Left lung (tissue), 10 donors: ENCODE results near the gene EIPR1. TPM values are rescaled to one million over a fixed set of nuclear protein-coding genes. Genes with fewer than 3 reads are reported as not detected.

Experiments
- ATAC-seq: fragments of 200-7000 bp; cut with Tn5 transposase; one replicate; pipeline ENCODE4 v1.9.1; 2020; ENCODE audit warnings: moderate library complexity
- DNase-seq, 4 donors: peaks; one replicate each; pipeline ENCODE4 v3.0.0-alpha.2; 2013 to 2020
- H3K27ac ChIP-seq, 2 donors: fragments of 200-600 bp; sonication (generic) in 1 of 2; one replicate each; pipeline versions ENCODE4 v1.5.0 to v1.8.0; 2020 to 2021
- H3K27me3 ChIP-seq, 2 donors: fragments of 200-600 bp; sonication (generic) in 1 of 2; one replicate each; pipeline versions ENCODE4 v1.5.0 to v1.8.0; 2020 to 2021
- H3K36me3 ChIP-seq, 2 donors: fragments of 200-600 bp; sonication (generic) in 1 of 2; one replicate each; pipeline versions ENCODE4 v1.5.0 to v1.8.0; 2020 to 2021
- H3K4me1 ChIP-seq, 2 donors: fragments of 200-600 bp; one replicate each; pipeline ENCODE4 v1.8.0; 2021
- H3K4me3 ChIP-seq, 2 donors: fragments of 200-600 bp; sonication (generic) in 1 of 2; one replicate each; pipeline versions ENCODE4 v1.5.0 to v1.8.0; 2020 to 2021; ENCODE audit warnings: mild to moderate bottlenecking in 1 of 2
- H3K9me3 ChIP-seq, 2 donors: fragments of 200-600 bp; sonication (generic) in 1 of 2; one replicate each; pipeline versions ENCODE4 v1.5.0 to v1.8.0; 2020 to 2021
- CTCF ChIP-seq, 2 donors: fragments of 200-600 bp; sonication (generic) in 1 of 2; IDR thresholded peaks; one replicate each; pipeline versions ENCODE4 v1.5.0 to v1.8.0; 2021; ENCODE audit warnings: antibody characterized with exemption in 2 of 2
- intact Hi-C, 2 donors: fragments of 100-400 bp; cut with DNase I; formaldehyde crosslinking; loops; one replicate each; pipeline versions ENCODE4 v1.11.2 to v1.14.2; 2022
- polyA plus RNA-seq, 6 donors: library from polyadenylated mRNA; unstranded; fragments of 120-200 nt; gene quantifications; one replicate each; pipeline ENCODE4 v1.2.1, GENCODE V29; 2013; ENCODE audit not compliant: insufficient read length in 6 of 6
- total RNA-seq, 2 donors: library from RNA; stranded (reverse); fragmentation: NEBNext Ultra II Directional; extraction: Animal tissue kit (Norgen Biotek cat#: 25700); gene quantifications; one replicate each; pipeline ENCODE4 v1.2.1, GENCODE V29; 2021
- donor health status: DM: no; HTN: yes; CAD: no.
- donor health status: DM: no; HTN: no; CAD: no.

EIPR1 gene
- total and polyA plus RNA-seq, 8 donors = 18.1 to 24.4 (median 21.0) TPM

GRCh38 chr2:3269425-3270094 lies 108.1 kb downstream of the EIPR1 start:
- Histone ChIP-seq H3K27ac (no peak overlapping the region), H3K36me3 (peaks cover 0 to 4% of the 10 kb centered on the region in 2 donors), H3K4me1 (peaks cover 0 to 1% of the 10 kb centered on the region in 2 donors), H3K4me3 (no peak overlapping the region), H3K9me3 (peaks cover 0 to 5% of the 10 kb centered on the region in 2 donors), H3K27me3 (no peaks in the 10 kb centered on the region)
- TF ChIP-seq CTCF (IDR thresholded peaks at IDR 0.05) = no peak
- DNase-seq = no peak
- no peak for ATAC-seq
- intact Hi-C loops = no loop called here

GRCh38 chr2:3268705-3269029 lies 109.0 kb downstream of the EIPR1 start:
- ATAC-seq = no peak
- H3K4me3 ChIP-seq = no peak overlapping the region
- H3K36me3 ChIP-seq = peaks cover 0 to 4% of the 10 kb centered on the region in 2 donors
- TF ChIP-seq CTCF (IDR thresholded peaks at IDR 0.05) = no peak
- peak in 1 of 4 donors; percentile 36 for DNase-seq
- intact Hi-C loops = no loop called here
- no peak overlapping the region for H3K27ac ChIP-seq
- H3K4me1 ChIP-seq = peaks cover 0 to 10% of the 10 kb centered on the region in 2 donors
- H3K9me3 ChIP-seq = peaks cover 0 to 2% of the 10 kb centered on the region in 2 donors
- H3K27me3 ChIP-seq = no peaks in the 10 kb centered on the region

- no peak for TF ChIP-seq CTCF (IDR thresholded peaks at IDR 0.05)
- Histone ChIP-seq H3K4me1 (peaks cover 0 to 10% of the 10 kb centered on the region in 2 donors), H3K36me3 (peaks cover 0 to 6% of the 10 kb centered on the region in 2 donors), H3K4me3 (no peak overlapping the region), H3K9me3 (peaks cover 0 to 2% of the 10 kb centered on the region in 2 donors), H3K27ac (no peak overlapping the region), H3K27me3 (no peaks in the 10 kb centered on the region)
- ATAC-seq = no peak
- peak in 1 of 4 donors; percentile 59 for DNase-seq
- intact Hi-C loops = no loop called here
These were observed 109.5 kb downstream of the EIPR1 start for GRCh38 chr2:3267869-3268704.

- no peak overlapping the region for H3K4me3 ChIP-seq
- intact Hi-C loops = no loop called here
- H3K9me3 ChIP-seq = peaks cover 0 to 2% of the 10 kb centered on the region in 2 donors
- H3K27me3 ChIP-seq = no peaks in the 10 kb centered on the region
- no peak overlapping the region for H3K27ac ChIP-seq
- peaks cover 0 to 10% of the 10 kb centered on the region in 2 donors for H3K4me1 ChIP-seq
- peaks cover 0 to 14% of the 10 kb centered on the region in 2 donors for H3K36me3 ChIP-seq
- no peak for ATAC-seq
- DNase-seq = no peak
- TF ChIP-seq CTCF (IDR thresholded peaks at IDR 0.05) = no peak
These were observed 110.4 kb downstream of the EIPR1 start for GRCh38 chr2:3266925-3267867.
